Muscle of back (tissue), 11 donors: Measurements from ENCODE around the gene TES. TPM values are rescaled to one million over a fixed set of nuclear protein-coding genes. Genes with fewer than 3 reads are reported as not detected.
"Not testable (repeated sequence)": the region's sequence is repeated elsewhere in the genome, so short reads cannot be mapped to it uniquely, and the experiment has no call there.

Source experiments
- DNase-seq, 3 donors: peaks; one replicate each; pipeline versions ENCODE4 v3.0.0 to v3.0.0-alpha.2; 2013
- polyA plus RNA-seq, 10 donors: library from polyadenylated mRNA; unstranded; fragments of 120-200 nt; gene quantifications; one replicate each; pipeline ENCODE4 v1.2.1, GENCODE V29; 2013; ENCODE audit not compliant: insufficient read length in 10 of 10

The TES gene
- polyA plus RNA-seq, 10 donors, result 15.6 to 33.4 (median 20.4) TPM

DNA sequence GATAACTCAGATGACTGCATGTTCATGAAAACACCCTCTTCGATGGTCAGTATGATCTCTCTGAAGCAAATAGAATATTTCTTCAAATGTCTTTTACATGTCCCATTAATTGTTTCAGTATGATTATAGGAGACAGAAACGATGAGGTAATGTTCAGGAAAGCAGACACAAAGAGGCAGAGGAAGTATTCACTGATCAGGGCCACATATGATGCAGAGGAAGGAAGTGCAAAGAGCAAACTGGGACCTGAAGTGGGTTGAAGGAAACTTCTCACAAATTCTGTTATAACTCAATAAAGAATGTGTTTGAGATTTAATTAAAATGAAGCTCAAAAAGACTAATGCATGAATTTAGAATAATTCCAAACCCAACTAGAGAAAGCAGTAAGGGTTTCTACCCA lies 70.5 kb downstream of the TES start:
- no peak for DNase-seq

DNA sequence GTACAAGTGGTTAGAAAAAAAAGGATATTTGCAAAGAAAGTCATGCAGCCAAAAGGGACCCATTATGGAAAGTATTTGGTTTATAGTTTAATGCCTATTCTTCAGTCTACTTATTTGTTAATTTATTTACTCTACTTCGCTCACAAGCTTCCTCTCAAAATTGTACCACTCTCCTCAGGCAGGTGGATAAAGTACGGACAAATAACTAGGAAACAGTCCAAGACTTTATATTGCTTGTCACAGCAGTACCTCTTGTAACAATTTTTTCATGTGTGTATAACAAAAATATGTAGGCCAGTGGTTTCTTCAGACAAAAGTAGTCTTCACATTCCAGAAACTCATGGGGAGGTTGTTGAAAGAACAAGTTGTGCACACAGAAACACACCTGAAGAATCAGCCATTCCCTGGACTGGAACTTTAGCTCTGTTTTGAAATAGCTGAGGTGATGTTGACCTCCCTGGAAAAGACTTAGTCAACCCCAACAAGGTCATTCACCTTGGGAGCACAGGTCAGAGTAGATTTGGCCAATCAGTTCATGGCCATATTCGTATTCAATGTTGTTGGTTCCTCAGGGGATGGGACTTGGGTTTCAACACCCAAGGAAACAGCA lies 73.4 kb downstream of the TES start:
- no peak for DNase-seq

DNA sequence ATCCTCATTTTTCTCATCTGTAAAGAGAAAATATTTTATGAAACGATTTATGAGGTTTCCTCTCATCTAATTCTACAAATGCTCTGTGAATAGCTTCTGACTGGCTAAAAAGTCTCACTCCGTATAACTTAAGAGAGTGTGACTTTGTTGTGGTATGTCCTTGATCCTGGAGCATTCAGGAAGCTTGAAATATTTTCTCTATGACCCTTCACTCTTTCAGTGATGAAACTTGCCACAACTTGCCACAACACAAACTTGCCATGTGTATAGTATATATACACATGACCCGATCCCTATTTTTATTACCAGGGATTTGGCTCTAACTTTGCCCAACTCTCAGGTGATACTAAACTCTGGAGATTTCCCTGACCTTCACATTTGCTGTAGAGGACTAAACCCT lies 74.1 kb downstream of the TES start:
- DNase-seq, result no peak

DNA sequence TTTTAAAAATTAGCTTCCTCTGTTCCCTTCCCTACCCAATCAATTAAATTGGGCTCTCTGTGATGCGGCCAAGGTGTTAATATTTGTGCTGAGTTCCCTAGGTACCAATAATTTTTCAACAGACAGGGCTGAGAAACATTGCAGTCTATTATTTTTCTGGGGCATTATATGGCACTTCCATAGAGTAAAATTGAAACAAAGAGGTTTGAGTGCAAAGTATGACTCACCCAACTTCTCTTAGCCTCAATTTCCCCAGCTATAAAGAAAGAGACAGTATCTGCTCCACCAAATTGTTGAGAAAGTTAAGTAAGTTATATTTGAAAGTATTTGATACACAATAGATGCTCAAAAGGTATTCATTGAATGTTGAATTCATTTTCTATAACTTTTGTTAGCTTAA lies 74.9 kb downstream of the TES start:
- DNase-seq, result no peak

DNA sequence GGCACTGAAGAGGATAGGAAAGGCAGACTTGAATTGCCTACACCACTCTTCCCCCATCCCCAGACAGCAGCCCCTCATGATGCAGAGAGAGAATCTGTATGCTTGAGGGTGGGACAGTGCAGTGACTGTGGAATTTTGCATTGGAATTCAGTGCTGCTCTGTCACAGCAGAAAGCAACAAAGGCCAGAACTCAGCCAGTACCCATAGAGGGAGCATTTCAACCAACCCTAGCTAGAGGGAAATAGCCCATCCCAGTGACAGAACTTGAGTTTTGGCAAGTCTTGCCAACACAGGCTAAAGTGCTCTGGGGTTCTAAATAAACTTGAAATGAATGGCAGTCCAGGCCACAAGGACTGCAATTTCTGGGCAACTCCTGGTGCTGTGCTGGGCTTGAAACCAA lies 80.4 kb downstream of the TES start:
- no peak for DNase-seq

DNA sequence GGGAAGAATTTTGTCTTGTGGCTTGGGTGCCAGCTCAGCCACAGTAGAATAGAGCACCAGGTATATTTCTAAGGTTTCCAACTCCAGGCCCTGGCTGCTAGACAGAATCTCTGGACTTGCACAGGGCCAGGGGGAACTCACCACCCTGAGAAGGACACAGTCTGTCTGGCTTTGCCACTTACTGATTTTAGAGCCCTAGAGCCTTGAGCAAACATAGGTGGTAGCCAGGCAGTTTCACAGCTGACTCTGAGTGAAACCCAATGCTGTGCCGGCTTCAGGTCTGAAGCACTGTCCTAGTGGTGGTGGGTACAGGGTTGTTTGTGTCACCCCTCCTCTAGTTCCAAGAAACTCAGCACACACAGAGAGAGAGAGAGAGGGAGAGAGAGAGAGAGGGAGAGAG lies 81.6 kb downstream of the TES start:
- DNase-seq, result no peak

DNA sequence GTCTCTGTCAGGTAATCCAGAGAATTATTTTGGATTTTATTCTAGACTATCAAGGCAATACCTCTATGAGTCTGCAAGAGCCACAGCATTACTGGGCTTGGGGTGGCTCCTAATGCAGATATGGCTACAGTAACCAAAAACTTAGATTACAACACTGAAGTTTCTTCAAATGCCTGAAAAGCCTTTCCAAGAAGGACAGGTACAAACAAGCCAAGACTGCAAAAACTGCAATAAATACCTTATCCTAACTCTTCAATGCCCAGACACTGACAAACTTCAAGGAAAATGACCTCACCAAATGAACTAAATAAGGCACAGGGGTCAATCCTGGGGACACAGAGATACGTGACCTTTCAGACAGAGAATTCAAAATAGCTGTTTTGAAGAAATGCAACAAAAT lies 82.0 kb downstream of the TES start:
- no peak for DNase-seq

DNA sequence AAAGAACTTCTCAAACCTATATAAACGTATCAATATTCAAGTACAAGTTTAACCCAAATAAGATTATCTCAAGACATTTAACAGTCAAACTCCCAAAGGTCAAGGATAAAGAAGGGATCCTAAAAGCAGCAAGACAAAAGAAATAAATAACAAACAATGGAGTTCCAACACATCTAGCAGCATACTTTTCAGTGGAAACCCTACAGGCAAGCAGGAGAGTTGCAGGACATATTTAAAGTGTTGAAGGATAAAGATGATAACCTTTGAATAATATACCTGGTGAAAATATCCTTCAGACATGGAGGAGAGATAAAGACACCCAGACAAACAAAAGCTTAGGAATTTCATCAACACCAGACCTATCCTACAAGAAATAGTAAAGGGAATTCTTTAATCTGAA lies 82.8 kb downstream of the TES start:
- no peak for DNase-seq

DNA sequence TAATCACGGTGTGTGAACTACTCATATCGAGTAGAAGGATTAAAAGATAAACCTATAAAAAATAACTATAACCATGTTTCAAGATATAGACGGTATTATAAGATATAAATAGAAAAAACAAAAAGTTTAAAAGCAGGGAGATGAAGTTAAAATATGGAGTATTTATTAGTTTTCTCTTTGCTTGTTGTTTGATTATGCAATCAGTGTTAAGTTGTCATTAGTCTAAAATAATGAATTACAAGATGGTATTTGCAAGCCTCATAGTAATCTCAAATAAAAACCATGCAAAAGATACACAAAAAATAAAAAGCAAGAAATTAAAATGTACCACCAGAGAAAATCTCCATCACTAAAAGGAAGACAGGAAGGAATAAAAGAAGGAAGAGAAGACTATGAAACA lies 83.3 kb downstream of the TES start:
- no peak for DNase-seq

DNA sequence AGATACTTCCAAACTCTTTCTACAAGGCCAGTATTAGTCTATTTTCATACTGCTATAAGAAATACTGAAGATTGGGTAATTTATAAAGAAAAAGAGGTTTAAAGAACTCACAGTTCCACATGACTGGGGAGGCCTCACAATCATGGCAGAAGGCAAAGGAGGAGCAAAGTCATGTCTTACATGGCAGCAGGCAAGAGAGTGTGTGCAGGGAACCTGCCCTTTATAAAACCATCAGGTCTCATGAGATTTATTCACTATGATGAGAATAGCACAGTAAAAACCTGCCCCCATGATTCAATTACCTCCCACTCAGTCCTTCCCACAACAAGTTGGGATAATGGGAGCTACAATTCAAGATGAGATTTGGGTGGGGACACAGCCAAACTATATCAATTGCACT lies 85.6 kb downstream of the TES start:
- not testable (repeated sequence) for DNase-seq

DNA sequence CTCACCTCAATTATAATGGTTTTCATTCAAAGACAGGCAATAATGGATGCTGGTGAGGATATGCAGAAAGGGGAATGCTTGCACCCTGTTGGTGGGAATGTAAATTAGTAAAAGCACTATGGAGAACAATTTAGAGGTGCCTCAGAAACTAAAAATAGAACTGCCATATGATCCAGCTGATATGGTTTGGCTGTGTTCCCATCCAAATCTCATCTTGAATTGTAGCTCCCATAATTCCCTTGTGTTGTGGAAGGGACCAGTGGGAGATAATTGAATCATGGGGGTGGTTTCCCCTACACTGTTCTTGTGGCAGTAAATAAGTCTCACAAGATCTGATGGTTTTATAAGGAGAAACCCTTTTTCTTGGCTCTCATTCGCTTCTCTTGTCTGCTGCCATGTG lies 87.7 kb downstream of the TES start:
- no peak for DNase-seq

DNA sequence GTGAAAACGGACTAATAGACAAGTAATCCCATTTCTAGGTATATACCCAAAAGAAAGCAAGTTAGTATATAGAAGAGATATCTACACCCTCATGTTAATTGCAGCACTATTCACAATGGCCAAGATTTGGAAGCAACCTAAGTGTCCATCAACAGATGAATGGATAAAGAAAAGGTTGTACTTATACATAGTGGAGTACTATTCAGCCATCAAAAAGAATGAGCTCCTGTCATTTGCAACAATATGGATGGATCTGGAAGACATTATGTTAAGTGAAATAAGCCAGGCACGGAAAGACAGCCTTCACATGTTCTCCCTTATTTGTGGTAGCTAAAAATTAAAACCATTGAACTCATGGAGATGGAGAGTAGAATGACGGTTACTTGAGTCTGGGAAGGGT lies 88.2 kb downstream of the TES start:
- no peak for DNase-seq

DNA sequence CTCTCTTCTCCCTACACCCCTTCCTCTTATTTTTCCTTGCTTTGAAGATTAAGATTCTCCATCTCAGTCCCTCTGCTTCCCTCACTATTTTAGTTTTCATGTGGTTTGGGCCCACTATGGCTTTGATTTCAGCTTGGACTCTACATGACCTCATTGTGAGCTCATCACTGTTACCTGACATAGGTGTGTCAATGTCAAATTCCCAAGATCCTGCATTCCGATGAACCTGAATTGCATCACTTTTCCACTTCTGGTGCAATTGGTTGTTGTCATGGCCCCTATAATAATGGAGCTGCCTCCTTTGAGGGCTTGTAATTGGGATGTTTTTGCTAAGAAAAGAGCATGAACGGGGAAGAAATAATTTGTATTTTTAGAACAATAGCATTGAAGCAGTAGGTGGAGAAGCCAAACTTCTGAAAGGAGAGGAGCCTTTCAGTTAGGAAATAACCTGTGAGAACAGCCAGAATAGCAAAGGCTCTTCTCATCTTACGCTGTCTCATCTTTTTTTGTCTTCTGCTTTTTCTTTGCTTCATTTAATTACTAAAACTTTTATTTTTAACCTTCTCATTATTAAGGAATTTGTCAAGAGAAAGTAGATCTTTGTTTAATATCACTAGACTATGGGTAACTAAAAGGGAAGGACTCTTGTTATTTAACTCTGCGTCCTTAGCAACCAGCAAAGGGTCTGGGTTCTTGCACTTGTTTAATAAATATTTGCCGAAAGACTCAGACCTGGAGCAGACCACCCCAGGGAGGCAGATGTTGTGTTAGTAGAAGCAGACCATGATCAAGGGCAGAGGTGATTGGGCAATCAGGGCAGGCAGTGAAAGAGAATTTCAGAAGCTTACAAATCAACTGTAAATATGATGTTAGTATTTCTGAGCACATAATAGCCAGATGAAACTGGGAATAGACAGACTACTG lies 95.4 kb downstream of the TES start:
- no peak for DNase-seq

DNA sequence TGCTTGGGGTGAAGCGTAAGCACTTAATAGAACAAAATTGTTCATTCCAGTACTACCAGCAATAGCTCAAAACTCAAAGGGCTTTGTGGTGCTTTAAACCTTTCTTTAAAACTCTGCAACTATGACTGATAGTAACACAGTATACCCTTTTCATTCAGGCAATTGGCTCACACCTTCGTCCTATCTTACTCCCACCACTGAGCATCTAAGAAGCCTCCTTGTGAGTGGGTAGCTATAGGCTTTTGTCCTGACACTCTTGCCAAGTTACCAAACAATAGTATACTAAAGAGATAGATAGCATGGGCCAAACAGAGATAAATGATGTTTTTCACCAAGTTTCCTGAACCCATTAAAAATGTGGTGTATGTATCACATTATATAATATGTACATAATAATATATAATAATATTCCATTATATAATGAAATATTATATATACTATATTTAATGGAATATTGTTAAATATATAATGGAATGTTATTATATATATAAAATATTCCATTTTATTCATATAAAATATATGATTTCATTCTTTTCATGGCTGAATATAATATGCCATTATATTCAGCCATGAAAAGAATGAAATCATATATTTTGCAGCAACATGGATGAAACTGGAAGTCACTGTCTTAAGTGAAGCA lies 96.2 kb downstream of the TES start:
- no peak for DNase-seq

DNA sequence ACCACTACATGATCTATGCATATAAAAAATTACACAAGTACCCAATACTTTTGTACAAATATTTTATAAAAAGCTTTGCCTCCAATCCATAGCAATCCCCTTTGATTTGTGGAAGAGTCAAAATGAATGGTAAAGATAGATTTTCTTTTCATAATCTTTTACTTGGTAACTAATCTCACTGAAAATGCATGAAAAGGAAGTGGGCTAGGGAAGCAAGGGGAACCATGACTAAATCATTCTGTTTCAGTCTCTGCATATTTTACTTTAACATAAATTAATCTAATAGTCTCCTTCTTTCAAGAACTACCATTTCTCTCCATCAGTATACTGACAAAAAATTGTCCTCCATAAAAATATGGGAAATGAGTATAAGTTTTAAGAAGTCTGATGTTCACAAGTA lies 96.9 kb downstream of the TES start:
- DNase-seq, result no peak

Other genes with a start within 250 kb of the TES start
- 1 to 10 TPM; 1.2 to 2.2 (median 1.4) TPM for gene TFEC, start 179.8 kb upstream of the TES start, polyA plus RNA-seq